Measurements from ENCODE around the gene SBSN.
"Not testable (repeated sequence)": the region's sequence is repeated elsewhere in the genome, so short reads cannot be mapped to it uniquely, and the experiment has no call there.

The SBSN gene

GRCh38 chr19:35487656-35488182 is 40.4 kb downstream of the SBSN start:
- ChIA-PET CTCF (interaction anchor here (0.6 to 2.1 kb wide), 4 partner anchors 8 to 275 kb away, joined by 3 to 5 read pairs (median 4); no protein-coding TSS in a partner anchor), POLR2A (ENCODE audit: low non-redundant PET) (no interaction called here)
- no peak for DNase-seq (ENCODE audit: low spot score)
- TF ChIP-seq CTCF (conservative IDR thresholded peaks at IDR 0.05; ENCODE audit: low read depth) = no peak
- H3K27ac ChIP-seq = no peak overlapping the region

- POLR2A ChIA-PET (ENCODE audit: low non-redundant PET) = interaction anchor here (0.6 kb wide), 1 partner anchor 157 kb away, joined by 4 read pairs; no protein-coding TSS in a partner anchor
- no peak for TF ChIP-seq CTCF (conservative IDR thresholded peaks at IDR 0.05; ENCODE audit: low read depth)
- CTCF ChIA-PET = interaction anchor here (1.2 to 2.1 kb wide), 2 partner anchors 9 to 17 kb away, joined by 3 to 5 read pairs; no protein-coding TSS in a partner anchor
- H3K27ac ChIP-seq = no peak overlapping the region
- no peak for DNase-seq (ENCODE audit: low spot score)
These were observed 41.8 kb downstream of the SBSN start for GRCh38 chr19:35486268-35486708.

- POLR2A ChIA-PET (ENCODE audit: low non-redundant PET) = no interaction called here
- TF ChIP-seq CTCF (conservative IDR thresholded peaks at IDR 0.05; ENCODE audit: low read depth) = no peak
- CTCF ChIA-PET = no interaction called here
- no peak overlapping the region for H3K27ac ChIP-seq
- DNase-seq (ENCODE audit: low spot score) = no peak
These were observed 43.7 kb downstream of the SBSN start for GRCh38 chr19:35484252-35485036.

- ChIA-PET POLR2A (ENCODE audit: low non-redundant PET) (no interaction called here), CTCF (no interaction called here)
- no peak overlapping the region for H3K27ac ChIP-seq
- TF ChIP-seq CTCF (conservative IDR thresholded peaks at IDR 0.05; ENCODE audit: low read depth) = no peak
- DNase-seq (ENCODE audit: low spot score) = no peak
These were observed 45.0 kb downstream of the SBSN start for GRCh38 chr19:35483089-35483488.

GRCh38 chr19:35478794-35479677 is 49.1 kb downstream of the SBSN start:
- no peak for TF ChIP-seq CTCF (conservative IDR thresholded peaks at IDR 0.05; ENCODE audit: low read depth)
- CTCF ChIA-PET = interaction anchor here (0.6 to 1.6 kb wide), 3 partner anchors 16 to 212 kb away, joined by 4 to 8 read pairs (median 4); no protein-coding TSS in a partner anchor

GRCh38 chr19:35476149-35476548 is 52.0 kb downstream of the SBSN start:
- ChIA-PET CTCF (no interaction called here), POLR2A (ENCODE audit: low non-redundant PET) (no interaction called here)
- no peak for DNase-seq (ENCODE audit: low spot score)
- no peak overlapping the region for H3K27ac ChIP-seq
- no peak for TF ChIP-seq CTCF (conservative IDR thresholded peaks at IDR 0.05; ENCODE audit: low read depth)

More at GRCh38 chr19:35478794-35479677, 49.1 kb downstream of the SBSN start:
- H3K27ac ChIP-seq = no peak overlapping the region
- POLR2A ChIA-PET (ENCODE audit: low non-redundant PET) = no interaction called here
- DNase-seq (ENCODE audit: low spot score) = no peak

- CTCF ChIA-PET = interaction anchor here (0.9 kb wide), 1 partner anchor 201 kb away, joined by 5 read pairs; no protein-coding TSS in a partner anchor
- POLR2A ChIA-PET (ENCODE audit: low non-redundant PET); H3K27ac ChIP-seq; DNase-seq (ENCODE audit: low spot score): not testable (repeated sequence)
These were observed 53.5 kb downstream of the SBSN start for GRCh38 chr19:35474594-35474993.
